Measurements from ENCODE around the gene ARID1B.

- TF ChIP-seq CTCF (IDR thresholded peaks at IDR 0.05) (no peak), POLR2A (IDR thresholded peaks at IDR 0.05) (no peak)
Measured at GRCh38 chr6:156912431-156912830, 135.3 kb downstream of the ARID1B start.
